Measurements from ENCODE around the gene ELF3.
"Not testable (repeated sequence)": the region's sequence is repeated elsewhere in the genome, so short reads cannot be mapped to it uniquely, and the experiment has no call there.

Gene ELF3

DNA sequence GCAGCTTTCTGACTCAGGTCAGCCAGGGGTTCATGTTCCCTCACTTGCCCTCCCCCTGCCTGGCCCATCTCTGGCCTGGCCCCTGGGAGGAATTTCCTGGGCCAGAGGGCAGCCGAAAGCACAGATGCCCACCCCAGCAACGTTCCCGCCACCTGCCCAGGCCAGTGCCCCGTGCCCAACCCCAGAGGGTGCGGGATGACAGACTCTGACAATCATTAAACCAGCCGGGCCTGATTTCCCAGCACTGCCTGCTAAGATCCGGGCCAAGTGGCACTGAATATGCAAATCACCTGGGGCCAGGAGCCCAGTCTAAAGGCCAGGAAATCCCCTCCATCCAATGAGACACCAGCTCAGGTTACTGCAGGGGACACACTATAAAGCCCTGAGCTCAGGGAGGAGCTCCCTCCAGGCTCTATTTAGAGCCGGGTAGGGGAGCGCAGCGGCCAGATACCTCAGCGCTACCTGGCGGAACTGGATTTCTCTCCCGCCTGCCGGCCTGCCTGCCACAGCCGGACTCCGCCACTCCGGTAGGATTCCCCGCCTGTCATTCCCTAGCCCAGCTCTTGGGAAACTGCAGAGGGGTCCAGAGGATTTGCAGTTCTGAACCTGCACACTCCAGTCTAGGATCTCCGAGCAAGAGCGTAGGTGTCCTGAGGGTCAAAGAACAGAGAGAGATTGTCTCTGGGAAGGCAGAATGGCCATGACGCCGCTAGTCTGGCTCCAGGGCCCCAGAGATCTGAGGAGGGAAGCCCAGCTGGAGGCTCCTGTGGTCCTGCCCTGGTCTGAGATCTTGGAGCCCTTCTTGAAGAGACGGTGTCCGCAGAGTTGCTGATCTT, at the start of gene ELF3:
ELF3 (plus strand) TSS at position 408 of the 836 bp plus-strand sequence. CDS start 550 bp downstream, outside the sequence.
- peak within 1 kb of the TSS; percentile 87 for H3K27ac ChIP-seq
- no peak; the same call in 1 of the 2 replicates for TF ChIP-seq ZFX (IDR thresholded peaks at IDR 0.05)
- TF ChIP-seq, protein P1, sequence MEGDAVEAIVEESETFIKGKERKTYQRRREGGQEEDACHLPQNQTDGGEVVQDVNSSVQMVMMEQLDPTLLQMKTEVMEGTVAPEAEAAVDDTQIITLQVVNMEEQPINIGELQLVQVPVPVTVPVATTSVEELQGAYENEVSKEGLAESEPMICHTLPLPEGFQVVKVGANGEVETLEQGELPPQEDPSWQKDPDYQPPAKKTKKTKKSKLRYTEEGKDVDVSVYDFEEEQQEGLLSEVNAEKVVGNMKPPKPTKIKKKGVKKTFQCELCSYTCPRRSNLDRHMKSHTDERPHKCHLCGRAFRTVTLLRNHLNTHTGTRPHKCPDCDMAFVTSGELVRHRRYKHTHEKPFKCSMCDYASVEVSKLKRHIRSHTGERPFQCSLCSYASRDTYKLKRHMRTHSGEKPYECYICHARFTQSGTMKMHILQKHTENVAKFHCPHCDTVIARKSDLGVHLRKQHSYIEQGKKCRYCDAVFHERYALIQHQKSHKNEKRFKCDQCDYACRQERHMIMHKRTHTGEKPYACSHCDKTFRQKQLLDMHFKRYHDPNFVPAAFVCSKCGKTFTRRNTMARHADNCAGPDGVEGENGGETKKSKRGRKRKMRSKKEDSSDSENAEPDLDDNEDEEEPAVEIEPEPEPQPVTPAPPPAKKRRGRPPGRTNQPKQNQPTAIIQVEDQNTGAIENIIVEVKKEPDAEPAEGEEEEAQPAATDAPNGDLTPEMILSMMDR (conservative IDR thresholded peaks at IDR 0.05): no peak

DNA sequence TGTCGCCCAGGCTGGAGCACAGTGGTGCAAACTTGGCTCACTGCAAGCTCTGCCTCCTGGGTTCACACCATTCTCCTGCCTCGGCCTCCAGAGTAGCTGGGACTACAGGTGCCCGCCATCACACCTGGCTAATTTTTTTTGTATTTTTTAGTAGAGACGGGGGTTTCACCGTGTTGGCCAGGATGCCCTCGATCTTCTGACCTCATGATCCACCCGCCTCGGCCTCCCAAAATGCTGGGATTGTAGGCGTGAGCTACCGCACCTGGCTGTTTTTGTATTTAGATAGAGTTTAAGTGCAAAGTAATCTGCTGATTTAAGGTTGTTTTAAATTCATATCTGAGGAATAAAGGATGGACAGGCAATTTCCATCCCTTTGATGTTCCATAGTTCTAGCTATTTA, 48.0 kb upstream of the ELF3 start:
- not testable (repeated sequence) for H3K27ac ChIP-seq

DNA sequence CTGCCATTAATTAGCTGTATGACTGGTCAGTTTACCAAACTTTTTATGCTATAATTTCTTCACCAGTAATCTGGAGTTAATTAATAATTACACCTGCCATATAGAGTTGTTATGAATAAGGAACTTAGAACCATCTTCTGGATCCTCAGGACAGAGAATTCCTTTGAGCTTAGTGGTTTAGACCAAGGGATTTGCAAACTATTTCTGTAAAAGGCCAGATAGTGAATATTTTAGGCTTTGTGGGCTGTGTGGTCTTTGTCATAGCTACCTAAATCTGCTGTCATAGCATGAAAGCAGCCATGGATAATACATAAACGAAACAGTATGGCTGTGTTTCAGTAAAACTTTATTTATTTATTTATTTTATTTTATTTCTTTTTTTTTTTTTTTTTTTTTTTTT, 46.1 kb upstream of the ELF3 start:
- TF ChIP-seq, protein P1 (conservative IDR thresholded peaks at IDR 0.05): no peak
- no peak for TF ChIP-seq ZFX (IDR thresholded peaks at IDR 0.05)
- H3K27ac ChIP-seq: no peak overlapping the region

DNA sequence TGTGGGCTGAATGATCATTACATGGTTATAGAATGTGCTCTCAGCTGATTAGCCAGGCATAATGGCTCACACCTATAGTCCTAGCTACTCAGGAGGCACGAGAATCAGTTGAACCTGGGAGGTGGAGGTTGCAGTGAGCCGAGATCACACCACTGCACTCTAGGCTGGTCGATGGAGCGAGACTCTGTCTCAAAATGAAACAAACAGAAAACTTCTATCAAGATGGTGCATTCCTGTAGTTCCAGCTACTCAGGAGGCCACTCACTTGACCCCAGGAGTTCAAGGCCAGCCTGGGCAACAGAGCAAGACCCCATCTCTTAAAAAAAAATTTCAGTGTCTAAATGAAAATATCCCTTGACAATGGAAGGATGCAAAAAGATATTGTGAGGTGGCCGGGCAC, 44.2 kb upstream of the ELF3 start:
- TF ChIP-seq ZFX (IDR thresholded peaks at IDR 0.05): no peak
- TF ChIP-seq, protein P1 (conservative IDR thresholded peaks at IDR 0.05): no peak
- H3K27ac ChIP-seq: no peak overlapping the region

DNA sequence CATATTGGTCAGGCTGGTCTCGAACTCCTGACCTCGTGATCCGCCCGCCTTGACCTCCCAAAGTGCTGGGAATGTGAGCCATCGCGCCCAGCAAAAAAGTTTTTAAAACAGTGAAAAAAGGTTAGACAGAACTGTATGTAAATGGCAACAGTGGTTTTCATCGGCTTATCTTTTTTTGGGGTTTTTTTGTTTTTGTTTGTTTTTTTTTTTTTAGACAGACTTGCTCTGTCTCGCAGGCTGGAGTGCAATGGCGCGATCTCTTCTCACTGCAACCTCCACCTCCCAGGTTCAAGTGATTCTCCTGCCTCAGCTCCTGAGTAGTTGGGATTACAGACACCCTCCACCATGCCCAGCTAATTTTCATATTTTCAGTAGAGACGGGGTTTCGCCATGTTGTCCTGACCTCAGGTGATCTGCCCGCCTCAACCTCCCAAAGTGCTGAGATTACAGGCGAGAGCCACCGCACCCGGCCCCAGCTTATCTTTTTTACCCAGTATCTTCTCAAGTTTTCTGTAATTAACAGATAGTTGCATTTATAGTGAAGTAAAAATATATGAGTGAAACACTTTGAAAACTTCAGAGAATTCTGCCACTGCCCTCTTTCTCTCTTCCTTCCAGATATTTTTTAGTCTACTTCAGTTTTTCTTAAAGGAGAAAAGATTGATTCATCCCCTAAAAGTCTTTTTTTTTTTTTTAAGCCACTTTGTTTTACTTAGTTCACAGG, 42.0 kb upstream of the ELF3 start:
- TF ChIP-seq ZFX (IDR thresholded peaks at IDR 0.05): no peak
- TF ChIP-seq, protein P1 (conservative IDR thresholded peaks at IDR 0.05): no peak

DNA sequence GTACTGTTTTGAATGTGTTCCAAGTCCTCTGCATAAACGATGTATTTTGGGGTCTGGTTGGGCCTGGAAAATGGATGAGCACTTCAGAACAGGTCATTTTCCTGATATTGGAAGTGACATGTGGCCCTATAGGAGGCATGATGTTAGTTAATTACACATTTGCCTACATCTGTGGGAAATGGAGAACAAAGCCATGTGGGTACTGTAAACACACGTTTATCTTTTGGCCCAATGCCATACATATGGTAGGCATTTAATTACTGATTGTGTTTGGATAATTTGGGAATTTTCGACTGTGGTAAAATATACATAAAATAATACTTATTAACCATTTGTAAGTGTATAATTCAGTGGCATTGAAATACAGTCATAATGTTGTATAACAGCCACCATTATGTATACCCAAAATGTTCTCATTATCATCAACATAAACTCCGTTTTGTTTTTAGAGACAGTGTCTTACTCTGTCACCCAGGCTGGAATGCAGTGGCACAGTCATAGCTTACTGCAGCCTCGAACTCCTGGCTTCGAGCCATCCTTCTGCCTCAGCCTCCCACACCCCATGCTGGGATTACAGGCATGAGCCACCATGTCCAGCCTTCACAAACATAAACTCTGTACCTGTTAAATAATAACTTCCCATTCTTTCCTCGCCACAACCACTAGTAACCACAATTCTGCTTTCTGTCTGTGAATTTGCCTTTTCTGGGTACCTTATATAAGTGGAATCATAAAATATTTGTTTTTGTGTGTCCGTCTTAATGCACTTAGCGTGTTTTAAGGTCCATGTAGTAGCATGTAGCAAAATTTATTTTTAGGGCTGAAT, 39.8 kb upstream of the ELF3 start:
- no peak overlapping the region for H3K27ac ChIP-seq
- TF ChIP-seq ZFX (IDR thresholded peaks at IDR 0.05): no peak
- TF ChIP-seq, protein P1 (conservative IDR thresholded peaks at IDR 0.05): no peak

More for the DNA sequence above, 42.0 kb upstream of the ELF3 start:
- no peak overlapping the region for H3K27ac ChIP-seq

DNA sequence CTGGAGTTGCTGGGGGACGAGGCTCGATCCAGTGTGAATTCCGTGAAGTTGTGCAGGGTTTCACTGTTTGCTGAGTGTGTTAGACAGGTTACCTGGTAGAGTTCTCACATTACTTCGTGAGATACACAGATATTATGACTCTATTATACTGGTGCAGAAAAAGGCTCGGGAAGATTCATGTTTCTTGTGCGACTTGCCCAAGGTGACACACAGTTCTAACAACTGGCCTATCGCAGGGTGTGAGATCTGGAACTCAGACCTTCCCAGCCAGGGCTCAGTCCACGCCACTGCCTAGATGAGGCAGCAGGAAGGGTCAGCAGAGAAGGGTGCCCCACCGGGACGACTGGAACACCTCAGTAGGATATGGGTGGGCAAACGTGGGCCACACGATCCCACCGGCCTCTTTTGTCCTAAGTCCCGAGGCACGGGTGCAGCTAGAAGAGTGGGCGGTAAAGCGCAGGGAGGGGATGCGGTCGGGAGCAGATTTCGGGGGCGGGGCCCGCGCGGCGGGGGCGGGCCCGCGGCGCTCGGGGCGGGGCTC, 28.2 kb upstream of the ELF3 start:
- TF ChIP-seq, protein P1 (conservative IDR thresholded peaks at IDR 0.05): no peak
- no peak for TF ChIP-seq ZFX (IDR thresholded peaks at IDR 0.05)
- peak overlapping the region; percentile 90 for H3K27ac ChIP-seq
